Measurements from ENCODE around the gene SLC35D3.
"Not testable (repeated sequence)": the region's sequence is repeated elsewhere in the genome, so short reads cannot be mapped to it uniquely, and the experiment has no call there.

SLC35D3 gene, protein sequence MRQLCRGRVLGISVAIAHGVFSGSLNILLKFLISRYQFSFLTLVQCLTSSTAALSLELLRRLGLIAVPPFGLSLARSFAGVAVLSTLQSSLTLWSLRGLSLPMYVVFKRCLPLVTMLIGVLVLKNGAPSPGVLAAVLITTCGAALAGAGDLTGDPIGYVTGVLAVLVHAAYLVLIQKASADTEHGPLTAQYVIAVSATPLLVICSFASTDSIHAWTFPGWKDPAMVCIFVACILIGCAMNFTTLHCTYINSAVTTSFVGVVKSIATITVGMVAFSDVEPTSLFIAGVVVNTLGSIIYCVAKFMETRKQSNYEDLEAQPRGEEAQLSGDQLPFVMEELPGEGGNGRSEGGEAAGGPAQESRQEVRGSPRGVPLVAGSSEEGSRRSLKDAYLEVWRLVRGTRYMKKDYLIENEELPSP

DNA sequence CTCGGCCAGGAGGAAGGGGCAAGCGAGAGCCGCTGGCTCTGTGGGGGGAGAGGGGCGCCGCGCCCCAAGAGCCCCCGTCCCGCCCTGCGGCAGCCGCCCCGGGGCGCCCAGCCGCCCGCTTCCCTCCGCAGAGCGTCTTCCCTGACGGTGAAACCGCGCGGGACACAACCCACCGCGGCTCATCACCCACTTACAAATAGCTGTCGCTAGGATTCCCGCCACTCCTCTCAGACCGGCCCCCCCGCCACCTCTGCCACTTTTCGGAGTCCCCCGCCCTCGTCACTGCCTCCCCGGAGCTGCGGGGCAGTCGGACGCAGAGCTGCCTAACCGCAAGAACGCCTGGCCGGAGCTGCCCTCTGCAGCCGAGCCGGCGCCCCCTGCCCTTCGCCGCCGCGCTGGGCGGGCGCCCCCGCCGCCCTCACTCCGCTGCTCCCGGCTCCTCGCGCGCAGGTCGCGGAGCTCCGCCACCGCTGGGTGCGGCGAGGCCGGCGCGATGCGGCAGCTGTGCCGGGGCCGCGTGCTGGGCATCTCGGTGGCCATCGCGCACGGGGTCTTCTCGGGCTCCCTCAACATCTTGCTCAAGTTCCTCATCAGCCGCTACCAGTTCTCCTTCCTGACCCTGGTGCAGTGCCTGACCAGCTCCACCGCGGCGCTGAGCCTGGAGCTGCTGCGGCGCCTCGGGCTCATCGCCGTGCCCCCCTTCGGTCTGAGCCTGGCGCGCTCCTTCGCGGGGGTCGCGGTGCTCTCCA, at the start of gene SLC35D3:
SLC35D3 (plus strand) TSS at position 366 of the 749 bp plus-strand sequence; CDS start at position 494, 128 bp downstream.
- DNase-seq = peak; percentile 8

DNA sequence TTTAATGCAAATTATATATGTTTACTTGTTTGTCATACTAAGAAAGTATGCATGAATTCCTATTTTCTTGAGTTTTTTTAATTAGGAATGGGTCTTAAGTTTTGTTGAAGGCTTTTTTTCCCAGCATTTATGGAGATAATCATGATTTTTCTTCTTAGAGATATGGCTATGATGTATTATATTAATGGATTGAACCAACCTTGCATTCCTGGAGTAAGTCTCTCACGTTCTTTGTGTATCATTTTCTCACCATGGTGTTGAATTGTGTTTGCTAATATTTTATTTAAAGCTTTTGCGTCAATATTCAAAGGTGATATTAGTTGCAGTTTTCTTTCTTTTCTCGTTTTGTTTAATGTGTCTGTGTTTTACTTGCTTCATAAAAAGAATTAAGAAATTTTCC, 48.4 kb upstream of the SLC35D3 start:
- DNase-seq = no peak

DNA sequence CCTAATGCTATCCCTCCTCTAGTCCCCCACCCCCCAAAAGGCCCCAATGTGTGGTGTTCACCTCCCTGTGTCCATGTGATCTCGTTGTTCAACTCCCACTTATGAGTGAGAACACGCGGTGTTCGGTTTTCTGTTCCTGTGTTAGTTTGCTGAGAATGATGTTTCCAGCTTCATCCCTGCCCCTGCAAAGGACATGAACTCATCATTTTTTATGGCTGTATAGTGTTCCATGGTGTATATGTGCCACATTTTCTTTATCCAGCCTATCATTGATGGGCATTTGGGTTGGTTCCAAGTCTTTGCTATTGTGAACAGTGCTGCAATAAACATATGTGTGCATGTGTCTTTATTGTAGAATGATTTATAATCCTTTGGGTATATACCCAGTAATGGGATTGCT, 45.6 kb upstream of the SLC35D3 start:
- not testable (repeated sequence) for DNase-seq

DNA sequence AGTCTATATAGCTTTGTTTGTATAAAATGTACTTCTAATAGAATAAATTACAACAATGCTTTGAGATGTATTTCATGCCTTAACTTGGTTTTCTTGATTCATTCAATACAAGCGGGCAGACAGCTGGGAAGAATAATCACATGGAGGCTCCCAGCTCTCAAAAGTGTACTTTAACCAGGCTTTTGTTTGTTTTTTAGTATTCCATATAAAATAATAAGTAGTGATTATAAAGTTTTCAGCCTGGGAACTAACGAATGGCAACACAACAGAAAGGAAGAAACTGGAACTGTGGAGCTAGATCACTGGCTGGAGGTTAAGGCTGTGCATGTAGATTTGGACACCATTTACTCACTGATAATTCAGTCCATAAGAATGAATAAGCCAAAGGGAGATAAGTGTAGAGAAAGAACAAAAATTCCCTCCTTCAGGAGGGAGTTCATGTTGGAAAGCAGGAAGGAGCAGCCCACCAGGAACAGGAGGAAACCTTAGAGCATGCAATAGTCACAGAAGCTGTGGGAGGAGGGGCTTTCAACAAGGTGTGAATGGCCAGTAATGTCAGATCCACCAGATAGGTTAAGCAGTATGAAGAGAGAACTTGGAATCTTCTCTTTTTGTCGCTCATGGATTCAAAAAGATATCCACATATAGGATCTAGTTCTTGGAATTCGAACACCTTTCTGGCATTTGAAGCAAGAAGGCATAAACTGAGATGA, 41.2 kb upstream of the SLC35D3 start:
- no peak for DNase-seq

DNA sequence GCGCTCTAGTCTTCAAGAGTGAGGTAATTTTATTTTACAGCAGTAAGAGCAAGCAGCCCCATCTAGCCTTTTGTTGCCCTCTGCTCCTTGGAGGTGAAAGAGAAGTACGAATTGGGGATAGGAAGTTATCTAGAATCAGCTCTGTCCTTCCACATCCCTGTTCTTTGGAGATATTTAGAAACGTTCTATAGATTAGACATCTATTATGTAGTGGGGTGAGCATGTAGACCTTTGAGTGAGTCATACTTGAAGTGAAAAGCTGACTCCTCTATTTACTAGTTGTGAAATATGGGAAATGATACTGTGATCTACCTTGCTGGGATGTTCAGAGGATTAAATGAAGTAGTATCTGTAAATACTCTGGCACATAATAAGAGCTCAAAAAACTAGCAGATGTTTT, 36.0 kb upstream of the SLC35D3 start:
- no peak for DNase-seq

DNA sequence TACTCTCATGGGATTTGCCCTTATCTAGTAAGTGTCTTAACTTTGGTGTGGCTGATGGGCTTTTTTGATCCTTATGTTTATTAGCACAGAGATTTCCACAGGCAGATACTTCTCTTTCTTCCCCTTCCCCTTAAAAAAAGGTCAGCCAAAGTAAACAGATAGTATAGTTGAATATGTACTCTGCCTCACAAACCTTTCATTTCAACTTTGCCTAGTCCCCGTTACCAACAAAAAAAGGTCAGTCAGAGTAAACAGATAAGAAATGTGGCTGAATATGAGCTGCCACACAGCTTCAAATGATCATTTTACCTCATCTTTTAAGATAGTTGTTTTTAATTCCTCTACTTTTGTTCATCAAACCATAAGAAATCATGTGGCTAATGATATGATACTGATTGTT, 34.1 kb upstream of the SLC35D3 start:
- DNase-seq = no peak

DNA sequence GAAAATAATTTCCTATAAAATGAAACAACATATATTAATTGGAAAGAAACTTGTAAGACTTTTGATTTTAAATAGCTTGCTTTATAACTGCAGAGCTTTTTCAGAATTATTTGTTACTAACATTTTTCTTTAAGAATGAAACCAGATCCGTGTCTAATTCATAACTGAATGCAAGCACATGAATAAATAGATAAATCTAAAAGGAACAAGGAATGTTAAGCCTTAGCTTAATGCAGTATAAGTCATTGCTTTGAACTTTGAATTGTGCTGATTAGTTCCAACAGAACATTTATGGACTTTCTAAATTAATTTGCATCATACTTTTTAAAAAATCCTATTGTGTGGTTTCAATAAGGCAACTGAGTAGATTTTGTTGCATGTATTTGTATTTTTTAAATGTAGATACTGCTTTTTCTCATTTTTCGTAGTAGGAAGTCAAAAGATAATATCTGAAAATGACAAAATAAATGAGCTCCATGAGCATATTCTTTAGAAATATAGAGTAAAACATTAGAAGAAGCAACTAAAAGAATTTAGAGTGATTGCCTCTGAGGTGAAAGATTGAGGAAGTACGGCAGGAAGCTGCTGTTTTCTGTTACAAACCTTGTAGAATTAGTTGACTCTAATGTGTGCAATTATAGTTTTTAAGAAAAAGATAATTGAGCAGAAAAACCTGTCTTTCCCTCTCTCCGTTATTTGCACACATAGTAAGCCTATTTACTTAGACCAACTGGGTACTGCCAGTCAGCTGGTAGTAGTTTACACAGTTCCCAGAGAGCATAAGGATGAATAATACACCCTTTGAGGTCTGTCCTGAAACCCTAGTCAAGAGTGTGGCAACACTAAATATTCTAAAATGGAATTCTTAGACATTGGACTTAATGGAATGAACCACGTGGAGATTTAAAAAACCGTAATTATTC, 32.6 kb upstream of the SLC35D3 start:
- DNase-seq = no peak

DNA sequence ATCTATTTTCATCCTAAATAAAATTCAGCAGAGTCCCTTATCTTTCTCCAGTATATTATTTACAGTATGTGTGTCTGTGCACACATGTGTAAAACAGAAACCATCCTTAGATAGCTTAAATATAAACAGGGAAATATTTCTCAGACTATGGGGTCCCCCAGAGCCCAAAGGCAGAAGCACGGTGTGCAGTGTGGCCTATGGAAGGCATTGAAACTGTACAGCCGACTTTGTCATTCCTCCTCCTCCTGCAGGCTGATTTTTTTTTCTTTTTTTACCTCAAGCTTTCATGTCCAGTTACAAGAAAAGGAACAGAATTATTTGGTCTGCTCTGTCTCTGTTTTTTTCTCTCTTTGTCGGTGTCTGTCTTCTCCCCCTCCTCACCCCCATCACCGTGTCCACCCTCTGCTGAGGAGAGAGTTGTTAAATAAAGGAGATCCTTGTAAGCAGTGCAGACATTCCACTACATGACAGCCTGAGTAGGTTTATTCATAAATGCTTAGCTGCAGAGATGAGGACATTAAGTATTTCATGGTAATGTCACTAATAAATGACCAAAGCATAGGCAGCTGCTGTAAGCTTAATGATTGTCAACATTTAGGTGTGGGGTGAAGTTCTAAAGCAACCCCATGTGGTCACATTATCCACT, 31.8 kb upstream of the SLC35D3 start:
- DNase-seq = no peak

DNA sequence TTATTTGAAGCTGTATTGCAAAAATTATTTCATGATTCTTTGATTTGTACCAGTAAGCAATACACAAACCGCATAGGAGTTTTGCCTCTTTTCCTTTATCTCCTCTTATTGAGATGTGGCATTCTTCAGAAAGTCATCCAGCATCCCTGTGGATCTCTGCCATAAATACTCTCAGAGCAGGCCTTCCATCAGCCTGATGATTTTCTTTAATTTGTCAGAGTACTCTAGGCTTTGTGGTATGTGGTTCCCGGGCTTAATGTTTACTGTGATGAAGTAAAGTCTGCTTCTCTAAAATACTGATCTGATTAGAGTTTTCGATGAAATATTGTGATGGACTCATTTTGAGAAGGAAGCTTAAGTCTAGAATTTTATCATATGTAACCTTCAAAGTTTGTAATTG, 31.1 kb upstream of the SLC35D3 start:
- no peak for DNase-seq

DNA sequence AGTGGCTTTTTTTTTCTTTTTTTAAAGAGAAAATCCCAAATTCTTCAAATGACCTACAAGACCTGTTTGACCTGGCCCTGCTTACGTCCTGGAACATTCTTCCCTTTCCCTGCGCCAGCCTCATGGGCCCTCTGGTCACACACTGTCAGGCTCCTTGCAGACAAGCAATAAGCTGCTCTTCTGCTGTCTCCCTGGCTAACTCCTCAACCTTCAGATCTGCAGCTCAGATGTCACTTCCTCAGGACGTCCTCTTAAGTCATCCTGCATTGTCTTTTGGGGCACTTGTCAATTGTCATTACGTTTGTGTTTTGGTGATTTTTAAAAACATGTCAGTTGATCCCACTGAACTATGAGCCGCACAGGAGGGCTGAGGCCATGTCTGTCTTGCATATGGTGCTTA, 28.9 kb upstream of the SLC35D3 start:
- no peak for DNase-seq

DNA sequence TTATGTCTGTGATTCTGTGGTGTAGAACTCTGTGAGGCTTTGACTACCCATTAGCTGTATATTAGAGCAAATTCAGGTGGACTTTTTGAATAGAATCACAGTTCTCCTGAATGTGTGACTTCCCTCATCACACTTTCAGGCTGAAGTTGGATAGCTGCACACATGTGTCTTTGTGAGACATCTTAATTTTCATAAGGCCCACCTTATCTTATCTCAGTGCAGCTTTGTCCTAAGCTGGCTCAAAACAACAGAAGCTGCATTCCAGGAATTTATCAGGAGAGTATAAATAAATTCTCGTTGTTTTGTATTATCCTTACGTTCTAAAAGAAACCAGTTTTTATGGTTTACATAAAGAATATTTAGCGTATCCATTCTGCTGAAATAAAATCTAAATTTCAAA, 26.2 kb upstream of the SLC35D3 start:
- DNase-seq = no peak

DNA sequence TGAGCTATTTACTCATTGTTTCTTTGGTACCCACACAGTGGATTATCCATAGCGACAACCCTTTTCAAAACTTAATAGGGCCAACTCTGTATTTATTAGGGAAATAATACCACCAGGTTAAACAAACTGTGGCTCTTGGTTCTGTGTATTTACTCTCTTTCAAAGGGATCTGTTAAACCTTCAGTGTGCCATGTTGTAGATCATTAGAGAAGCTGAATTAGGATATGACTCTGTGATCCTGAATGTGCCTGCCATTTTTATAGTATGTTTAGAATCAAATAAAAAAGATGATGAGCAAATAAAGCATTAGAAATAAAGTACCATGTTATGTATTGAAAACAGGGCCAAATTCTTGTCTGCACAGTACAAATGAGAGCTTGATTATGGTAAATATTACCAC, 25.0 kb upstream of the SLC35D3 start:
- DNase-seq = no peak

DNA sequence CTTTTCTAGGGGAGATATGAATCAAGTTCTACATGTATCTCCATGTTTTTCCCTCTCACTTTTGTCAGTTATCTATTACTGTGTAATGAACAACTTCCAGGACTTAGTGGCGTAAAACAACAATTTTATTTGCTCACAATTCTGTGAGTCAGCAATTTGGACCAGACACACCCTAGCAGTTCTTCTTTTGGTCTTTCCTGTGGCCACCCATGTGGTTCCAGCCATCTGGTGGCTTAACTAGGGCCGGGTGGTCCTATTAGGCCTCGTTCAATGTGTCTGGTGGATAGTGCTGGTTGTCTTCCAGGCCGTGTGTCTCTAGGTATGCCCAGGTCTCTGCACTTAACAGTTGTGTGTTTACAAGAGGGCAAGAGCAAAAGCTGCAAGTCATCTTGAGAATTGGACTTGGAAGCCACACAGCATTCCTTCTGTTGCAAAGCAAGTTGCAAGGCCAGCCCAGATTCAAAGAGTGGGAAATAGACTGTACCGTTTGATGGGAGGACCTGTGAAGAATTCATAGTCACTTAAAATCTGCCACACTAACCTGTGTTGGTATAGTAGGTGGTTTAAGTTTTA, 20.8 kb upstream of the SLC35D3 start:
- DNase-seq = no peak

DNA sequence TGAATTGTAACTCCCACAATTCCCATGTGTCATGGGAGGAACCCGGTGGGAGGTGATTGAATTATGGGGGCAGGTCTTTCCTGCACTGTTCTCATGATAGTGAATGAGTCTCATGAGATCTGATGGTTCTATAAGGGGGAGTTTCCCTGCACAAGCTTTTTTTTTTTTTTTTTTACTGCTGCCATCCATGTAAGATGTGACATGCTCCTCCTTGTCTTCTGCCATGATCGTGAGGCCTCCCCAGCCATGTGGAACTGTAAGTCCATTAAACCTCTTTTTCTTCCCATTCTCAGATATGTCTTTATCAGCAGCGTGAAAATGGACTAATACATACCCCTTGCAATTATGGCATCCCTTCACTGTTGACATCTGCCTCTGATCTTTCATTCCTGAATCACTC, 17.6 kb upstream of the SLC35D3 start:
- DNase-seq = not testable (repeated sequence)

DNA sequence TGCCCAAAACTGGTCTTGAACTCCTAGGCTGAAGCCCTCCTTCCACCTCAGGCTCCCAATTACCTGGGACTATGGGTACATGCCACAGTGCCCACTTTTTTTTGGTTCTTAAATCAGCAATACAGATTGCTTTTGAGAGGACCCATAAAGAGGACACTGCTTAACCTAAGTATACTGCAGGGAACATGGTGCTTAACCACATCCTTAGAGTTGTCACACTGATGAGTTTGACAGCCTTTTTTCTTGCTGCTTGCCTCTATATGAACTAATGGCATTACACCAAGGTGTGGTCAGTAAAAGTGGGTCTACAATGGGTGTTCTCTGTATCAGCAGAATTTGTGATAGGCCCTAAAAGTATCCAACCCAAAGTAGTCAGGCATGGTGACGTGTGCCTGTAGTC, 7.2 kb upstream of the SLC35D3 start:
- no peak for DNase-seq

DNA sequence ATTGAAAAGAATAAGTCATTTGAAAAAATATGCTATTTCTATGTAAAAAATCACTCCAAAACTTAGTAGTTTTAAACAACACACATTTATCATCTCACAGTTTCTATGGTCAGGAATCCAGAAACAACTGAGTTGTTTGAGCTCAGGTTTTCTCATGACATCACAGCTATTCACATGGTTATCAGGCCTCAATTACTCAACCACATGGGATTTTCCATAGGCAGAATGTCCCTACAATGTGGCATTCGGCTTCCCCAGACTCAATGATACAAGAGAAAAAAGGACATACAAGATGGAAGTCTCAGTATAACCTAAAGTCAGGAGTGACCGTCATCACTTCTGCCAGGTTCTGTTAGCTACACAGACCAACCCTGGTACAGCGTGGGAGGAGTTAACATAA, 3.4 kb upstream of the SLC35D3 start:
- DNase-seq = no peak

DNA sequence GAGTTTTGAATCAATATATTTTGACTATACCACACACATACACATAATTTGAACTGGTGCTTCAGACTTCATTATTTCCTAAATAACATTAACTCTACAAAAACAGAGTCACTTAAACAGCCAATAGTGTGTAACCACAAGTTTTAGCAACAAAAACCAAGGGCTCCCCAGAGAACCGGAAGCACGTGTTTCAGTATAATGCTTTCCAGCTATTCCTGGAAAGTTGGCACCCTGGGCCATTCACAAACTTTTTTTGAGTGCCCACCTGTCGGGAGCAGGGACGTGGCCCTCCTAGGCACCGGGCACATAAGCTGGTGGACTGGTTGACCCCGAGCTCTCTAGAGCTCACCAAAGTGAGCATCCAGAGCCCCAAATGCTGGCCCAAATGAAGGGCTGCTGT, 1.9 kb upstream of the SLC35D3 start:
- DNase-seq = no peak

DNA sequence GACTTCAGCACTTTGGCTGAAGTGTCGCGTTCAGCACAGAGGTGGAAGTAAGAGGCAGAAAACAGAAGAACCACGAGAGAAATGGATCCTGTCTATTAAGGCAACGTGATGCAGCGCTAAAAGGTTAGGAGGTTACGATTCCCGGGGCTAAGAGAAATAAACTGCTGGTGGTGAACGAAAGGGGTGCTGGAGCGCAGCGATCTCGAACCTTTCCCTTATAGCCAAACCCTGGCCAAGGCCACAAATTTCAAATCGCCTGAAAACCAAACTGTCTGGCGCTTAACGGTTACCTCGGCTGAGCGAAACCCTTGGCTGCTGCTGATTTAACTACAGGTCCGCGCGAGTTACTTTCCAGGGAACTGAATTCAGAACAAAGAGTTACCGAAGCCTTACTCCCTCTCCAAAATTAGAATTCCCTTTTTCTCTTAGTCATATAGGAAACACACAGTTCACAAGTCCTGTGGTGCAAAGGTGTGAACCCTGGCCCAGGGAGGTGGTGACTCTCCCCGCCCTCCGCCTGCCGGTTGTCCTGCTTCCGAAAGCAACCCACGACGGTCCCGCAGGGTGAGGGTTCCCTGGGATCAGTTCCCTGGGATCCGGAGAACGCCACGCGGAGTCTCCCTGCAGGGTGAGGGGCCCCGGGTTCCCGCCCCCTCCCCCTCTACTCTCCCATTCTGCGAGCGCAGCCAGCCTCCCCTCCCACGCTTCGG, 1.3 kb upstream of the SLC35D3 start:
- DNase-seq = peak; percentile 14

DNA sequence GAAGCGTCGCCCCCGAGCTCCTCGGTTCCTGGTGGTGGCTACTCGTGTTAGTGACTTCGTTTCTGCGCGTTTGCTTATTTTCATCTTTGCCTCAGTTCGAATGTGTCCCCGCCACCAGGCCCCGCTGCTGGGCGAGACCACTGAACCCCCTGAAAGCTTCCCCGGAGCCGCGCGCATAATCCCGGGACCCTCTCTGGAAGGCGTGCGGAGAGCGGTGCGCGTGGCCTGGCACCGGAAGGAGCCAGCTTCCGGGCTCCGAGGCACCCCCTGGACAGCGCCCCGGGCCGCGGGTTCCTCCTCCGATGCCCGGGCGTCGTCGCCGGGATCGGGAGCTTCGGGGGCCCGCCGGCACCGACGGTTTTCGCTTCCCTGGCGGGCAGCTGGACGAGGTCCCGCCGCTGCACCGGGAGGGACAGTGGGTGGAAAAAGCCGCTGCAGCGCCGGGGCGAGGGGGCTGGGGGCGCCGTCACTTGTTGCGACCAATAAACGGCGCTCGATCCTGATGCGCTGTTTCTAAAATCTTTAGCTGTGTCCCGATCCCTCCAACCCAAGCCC, 643 bp upstream of the SLC35D3 start:
- DNase-seq = peak; percentile 4

DNA sequence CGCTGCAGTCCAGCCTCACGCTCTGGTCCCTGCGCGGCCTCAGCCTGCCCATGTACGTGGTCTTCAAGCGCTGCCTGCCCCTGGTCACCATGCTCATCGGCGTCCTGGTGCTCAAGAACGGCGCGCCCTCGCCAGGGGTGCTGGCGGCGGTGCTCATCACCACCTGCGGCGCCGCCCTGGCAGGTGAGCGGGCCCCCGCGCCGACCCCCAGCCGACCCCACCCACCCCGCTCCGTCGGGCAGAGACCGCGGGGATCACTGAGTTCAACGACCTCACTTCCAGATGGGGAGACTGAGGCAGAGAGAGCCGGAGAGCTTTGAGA, 545 bp downstream of the SLC35D3 start:
- DNase-seq = peak; percentile 5

Measured in CD4-positive, alpha-beta T cell treated with Interleukin-17A for 4 hours (primary cell).